GM23338 (cell line): ENCODE results near the gene PLPPR3.

ENCODE experiments used
- CREB1 ChIP-seq: fragments of 250-450 bp; sonication (Bioruptor Pico); IDR thresholded peaks from 2 replicates; pipeline ENCODE4 v1.5.0; 2020; ENCODE audit warnings: low read depth, mild to moderate bottlenecking, moderate library complexity
- CTCF ChIP-seq, 2 experiments: fragments of 200-600 bp in 1 of 2; sonication (generic) in 1 of 2; conservative IDR thresholded peaks; 2 replicates each; pipeline versions ENCODE4 v1.5.1 to v1.6.1; 2016 to 2017; ENCODE audit warnings: antibody characterized with exemption in 2 of 2, low read depth in 2 of 2, mild to moderate bottlenecking in 2 of 2, moderate library complexity in 1 of 2
- ETS1 ChIP-seq: IDR thresholded peaks from 2 replicates; pipeline ENCODE4 v1.6.1; 2016; ENCODE audit warnings: antibody characterized with exemption
- EZH2 ChIP-seq: fragments of 200-600 bp; sonication (generic); IDR thresholded peaks from one replicate; pipeline ENCODE4 v1.8.0; 2017; ENCODE audit warnings: antibody characterized with exemption, mild to moderate bottlenecking, low read depth; ENCODE audit not compliant: unreplicated experiment
- EZH2phosphoT487 ChIP-seq: fragments of 200-600 bp; sonication (generic); IDR thresholded peaks from one replicate; pipeline ENCODE4 v1.8.1; 2018; ENCODE audit warnings: antibody characterized with exemption; ENCODE audit not compliant: unreplicated experiment
- JUNB ChIP-seq: IDR thresholded peaks from one replicate; pipeline ENCODE4 v1.6.1; 2016; ENCODE audit warnings: antibody characterized with exemption; ENCODE audit not compliant: unreplicated experiment
- NANOG ChIP-seq: IDR thresholded peaks from 2 replicates; pipeline ENCODE4 v1.6.1; 2016; ENCODE audit warnings: antibody characterized with exemption, borderline replicate concordance
- POLR2AphosphoS5 ChIP-seq: IDR thresholded peaks from 2 replicates; pipeline ENCODE4 v1.6.1; 2016; ENCODE audit warnings: antibody characterized with exemption, low read depth
- REST ChIP-seq: IDR thresholded peaks from one replicate; pipeline ENCODE4 v1.6.1; 2018; ENCODE audit warnings: antibody characterized with exemption; ENCODE audit not compliant: unreplicated experiment
- STAT1 ChIP-seq: IDR thresholded peaks from one replicate; pipeline ENCODE4 v1.6.1; 2016; ENCODE audit warnings: antibody characterized with exemption; ENCODE audit not compliant: unreplicated experiment
- ZNF331 ChIP-seq: fragments of 250-450 bp; sonication (Bioruptor Pico); IDR thresholded peaks from 2 replicates; pipeline ENCODE4 v1.5.0; 2020; ENCODE audit warnings: low read depth, mild to moderate bottlenecking, moderate library complexity
- ZNF462 ChIP-seq: fragments of 250-450 bp; sonication (Bioruptor Pico); IDR thresholded peaks from 2 replicates; pipeline ENCODE4 v1.5.0; 2020; ENCODE audit warnings: mild to moderate bottlenecking, moderate library complexity

GRCh38 chr19:765179-765738 is 56.5 kb downstream of the PLPPR3 start:
- TF ChIP-seq POLR2AphosphoS5 (no peak), CTCF (conservative IDR thresholded peaks at IDR 0.05; ENCODE audit: low read depth in 2 of 2) (no peak), REST (no peak), EZH2phosphoT487 (no peak), ETS1 (no peak), EZH2 (no peak), NANOG (no peak), ZNF462 (CRISPR knock-in tag) (no peak), JUNB (no peak), CREB1 (CRISPR knock-in tag) (no peak), STAT1 (no peak), ZNF331 (CRISPR knock-in tag) (no peak)
